HG03064 (cell line): ENCODE results near the gene AK4.
"Not testable (repeated sequence)": the region's sequence is repeated elsewhere in the genome, so short reads cannot be mapped to it uniquely, and the experiment has no call there.

ENCODE experiments used
- ATAC-seq: cut with Tn5 transposase; IDR thresholded peaks from one replicate; pipeline ENCODE4 v1.9.1; 2021; ENCODE audit warnings: low read depth; ENCODE audit not compliant: unreplicated experiment

AK4 gene

GRCh38 chr1:65148178-65148547 lies at the start of gene AK4:
Gene AK4, plus strand, starts transcription at chr1:65148203. Its CDS starts 205 bp downstream, at chr1:65148408.
- ATAC-seq = peak; percentile 22

GRCh38 chr1:65103807-65104206 lies 44.2 kb upstream of the AK4 start:
- no peak for ATAC-seq

- ATAC-seq = no peak
These were observed 43.0 kb upstream of the AK4 start for GRCh38 chr1:65104854-65105534.

GRCh38 chr1:65105596-65105995 lies 42.4 kb upstream of the AK4 start:
- ATAC-seq = no peak

- no peak for ATAC-seq
These were observed 39.9 kb upstream of the AK4 start for GRCh38 chr1:65108025-65108642.

GRCh38 chr1:65109487-65109886 lies 38.5 kb upstream of the AK4 start:
- ATAC-seq = no peak

GRCh38 chr1:65112811-65113210 lies 35.2 kb upstream of the AK4 start:
- no peak for ATAC-seq

GRCh38 chr1:65113298-65113697 lies 34.7 kb upstream of the AK4 start:
- ATAC-seq = no peak

GRCh38 chr1:65114322-65114721 lies 33.7 kb upstream of the AK4 start:
- no peak for ATAC-seq

- no peak for ATAC-seq
These were observed 28.1 kb upstream of the AK4 start for GRCh38 chr1:65119951-65120350.

GRCh38 chr1:65129104-65129503 lies 18.9 kb upstream of the AK4 start:
- not testable (repeated sequence) for ATAC-seq

- ATAC-seq = no peak
These were observed 9.5 kb upstream of the AK4 start for GRCh38 chr1:65138524-65138923.

GRCh38 chr1:65139793-65140192 lies 8.2 kb upstream of the AK4 start:
- not testable (repeated sequence) for ATAC-seq

GRCh38 chr1:65141394-65141793 lies 6.6 kb upstream of the AK4 start:
- no peak for ATAC-seq

GRCh38 chr1:65141918-65142317 lies 6.1 kb upstream of the AK4 start:
- no peak for ATAC-seq

GRCh38 chr1:65143112-65143658 lies 4.8 kb upstream of the AK4 start:
- not testable (repeated sequence) for ATAC-seq

- ATAC-seq = peak; percentile 8
These were observed 1.0 kb upstream of the AK4 start for GRCh38 chr1:65146908-65147423.

- ATAC-seq = peak; percentile 59
These were observed 402 bp upstream of the AK4 start for GRCh38 chr1:65147424-65148177.

- ATAC-seq = peak; percentile 52
These were observed 746 bp downstream of the AK4 start for GRCh38 chr1:65148548-65149350.

- no peak for ATAC-seq
These were observed 1.5 kb downstream of the AK4 start for GRCh38 chr1:65149351-65150107.
